ENCODE measurements around the gene RAD9A. TPM values are rescaled to one million over a fixed set of nuclear protein-coding genes. Genes with fewer than 3 reads are reported as not detected.

RAD9A gene
- total RNA-seq, 1 donor from 2014 or later: 9.4 TPM

- Mint-ChIP-seq H3K4me3 (ENCODE audit: unreplicated experiment) (peak overlapping the region; percentile 30), H3K27ac (ENCODE audit: unreplicated experiment) (no peak overlapping the region), H3K27me3 (ENCODE audit: low read depth, unreplicated experiment) (no peaks in the 10 kb centered on the region), H3K36me3 (ENCODE audit: low read depth, unreplicated experiment) (no peaks in the 10 kb centered on the region), H3K9me3 (ENCODE audit: unreplicated experiment) (no peaks in the 10 kb centered on the region), H3K4me1 (ENCODE audit: low read depth, unreplicated experiment) (peaks cover 20% of the 10 kb centered on the region)
- Histone ChIP-seq H3K36me3 (ENCODE audit: insufficient read depth, low read length) (no peaks in the 10 kb centered on the region), H3K27me3 (ENCODE audit: insufficient read depth, low read length) (peaks cover 3% of the 10 kb centered on the region), H3K4me1 (ENCODE audit: insufficient read depth, low read length) (peaks cover 17% of the 10 kb centered on the region), H3K79me2 (ENCODE audit: insufficient read depth, low read length) (peaks cover 10% of the 10 kb centered on the region), H3K4me2 (ENCODE audit: low read length) (no peak overlapping the region), H3K27ac (ENCODE audit: low read depth, low read length) (no peak overlapping the region), H4K20me1 (ENCODE audit: insufficient read depth, low read length) (peaks cover 8% of the 10 kb centered on the region), H3K4me3 (ENCODE audit: insufficient read depth, low read depth, low read length) (no peak overlapping the region), H3K9ac (ENCODE audit: low read length) (no peak overlapping the region), H2AFZ (ENCODE audit: low read depth, low read length) (no peak overlapping the region), H3K9me3 (ENCODE audit: insufficient read depth, low read depth, low read length) (no peaks in the 10 kb centered on the region)
- TF ChIP-seq EZH2 (IDR thresholded peaks at IDR 0.05; ENCODE audit: insufficient read depth, low read length): no peak
- TF ChIP-seq CTCF (IDR thresholded peaks at IDR 0.05; ENCODE audit: insufficient read depth, low read depth, low read length): no peak
- FAIRE-seq (no peak), DNase-seq (ENCODE audit: low read depth) (no peak)
Measured at GRCh38 chr11:67387518-67387917, 4.3 kb upstream of the RAD9A start.

- H3K9ac ChIP-seq (ENCODE audit: low read length): no peak overlapping the region
- no peak overlapping the region for H3K4me2 ChIP-seq (ENCODE audit: low read length)
- TF ChIP-seq EZH2 (IDR thresholded peaks at IDR 0.05; ENCODE audit: insufficient read depth, low read length) (no peak), CTCF (IDR thresholded peaks at IDR 0.05; ENCODE audit: insufficient read depth, low read depth, low read length) (peak; percentile 38)
- no peak for FAIRE-seq
- H3K4me3 Mint-ChIP-seq (ENCODE audit: unreplicated experiment): peak overlapping the region; percentile 75
- no peaks in the 10 kb centered on the region for H3K27me3 Mint-ChIP-seq (ENCODE audit: low read depth, unreplicated experiment)
- peaks cover 14% of the 10 kb centered on the region for H3K79me2 ChIP-seq (ENCODE audit: insufficient read depth, low read length)
- peaks cover 22% of the 10 kb centered on the region for H3K4me1 Mint-ChIP-seq (ENCODE audit: low read depth, unreplicated experiment)
- H3K36me3 Mint-ChIP-seq (ENCODE audit: low read depth, unreplicated experiment): peaks cover 4% of the 10 kb centered on the region
- DNase-seq (ENCODE audit: low read depth): no peak
- peaks cover 3% of the 10 kb centered on the region for H3K27me3 ChIP-seq (ENCODE audit: insufficient read depth, low read length)
- no peak overlapping the region for H3K4me3 ChIP-seq (ENCODE audit: insufficient read depth, low read depth, low read length)
- no peak overlapping the region for H2AFZ ChIP-seq (ENCODE audit: low read depth, low read length)
- no peaks in the 10 kb centered on the region for H3K36me3 ChIP-seq (ENCODE audit: insufficient read depth, low read length)
- H3K9me3 ChIP-seq (ENCODE audit: insufficient read depth, low read depth, low read length): no peaks in the 10 kb centered on the region
- no peaks in the 10 kb centered on the region for H3K9me3 Mint-ChIP-seq (ENCODE audit: unreplicated experiment)
- no peak overlapping the region for H3K27ac ChIP-seq (ENCODE audit: low read depth, low read length)
- H4K20me1 ChIP-seq (ENCODE audit: insufficient read depth, low read length): peaks cover 11% of the 10 kb centered on the region
- peak overlapping the region; percentile 12 for H3K27ac Mint-ChIP-seq (ENCODE audit: unreplicated experiment)
- H3K4me1 ChIP-seq (ENCODE audit: insufficient read depth, low read length): peaks cover 19% of the 10 kb centered on the region
Measured at GRCh38 chr11:67389477-67389876, 2.3 kb upstream of the RAD9A start.

GRCh38 chr11:67390947-67391303 is 861 bp upstream of the RAD9A start:
- peaks cover 11% of the 10 kb centered on the region for H4K20me1 ChIP-seq (ENCODE audit: insufficient read depth, low read length)
- TF ChIP-seq CTCF (IDR thresholded peaks at IDR 0.05; ENCODE audit: insufficient read depth, low read depth, low read length) (no peak), EZH2 (IDR thresholded peaks at IDR 0.05; ENCODE audit: insufficient read depth, low read length) (no peak)
- peaks cover 14% of the 10 kb centered on the region for H3K79me2 ChIP-seq (ENCODE audit: insufficient read depth, low read length)
- Mint-ChIP-seq H3K27me3 (ENCODE audit: low read depth, unreplicated experiment) (no peaks in the 10 kb centered on the region), H3K36me3 (ENCODE audit: low read depth, unreplicated experiment) (peaks cover 4% of the 10 kb centered on the region), H3K4me1 (ENCODE audit: low read depth, unreplicated experiment) (peaks cover 10% of the 10 kb centered on the region), H3K4me3 (ENCODE audit: unreplicated experiment) (peak overlapping the region; percentile 90), H3K27ac (ENCODE audit: unreplicated experiment) (peak overlapping the region; percentile 78), H3K9me3 (ENCODE audit: unreplicated experiment) (no peaks in the 10 kb centered on the region)
- no peaks in the 10 kb centered on the region for H3K27me3 ChIP-seq (ENCODE audit: insufficient read depth, low read length)
- no peaks in the 10 kb centered on the region for H3K36me3 ChIP-seq (ENCODE audit: insufficient read depth, low read length)
- H3K9me3 ChIP-seq (ENCODE audit: insufficient read depth, low read depth, low read length): no peaks in the 10 kb centered on the region
- DNase-seq (ENCODE audit: low read depth) (no peak), FAIRE-seq (no peak)
- peak overlapping the region; percentile 85 for H3K9ac ChIP-seq (ENCODE audit: low read length)
- peak overlapping the region; percentile 91 for H2AFZ ChIP-seq (ENCODE audit: low read depth, low read length)
- peaks cover 10% of the 10 kb centered on the region for H3K4me1 ChIP-seq (ENCODE audit: insufficient read depth, low read length)
- peak overlapping the region; percentile 72 for H3K27ac ChIP-seq (ENCODE audit: low read depth, low read length)
- H3K4me2 ChIP-seq (ENCODE audit: low read length): peak overlapping the region; percentile 97
- peak overlapping the region; percentile 74 for H3K4me3 ChIP-seq (ENCODE audit: insufficient read depth, low read depth, low read length)

Data from astrocyte (in vitro differentiated cells and primary cell).